ENCODE data around the gene SP140L.

DNA sequence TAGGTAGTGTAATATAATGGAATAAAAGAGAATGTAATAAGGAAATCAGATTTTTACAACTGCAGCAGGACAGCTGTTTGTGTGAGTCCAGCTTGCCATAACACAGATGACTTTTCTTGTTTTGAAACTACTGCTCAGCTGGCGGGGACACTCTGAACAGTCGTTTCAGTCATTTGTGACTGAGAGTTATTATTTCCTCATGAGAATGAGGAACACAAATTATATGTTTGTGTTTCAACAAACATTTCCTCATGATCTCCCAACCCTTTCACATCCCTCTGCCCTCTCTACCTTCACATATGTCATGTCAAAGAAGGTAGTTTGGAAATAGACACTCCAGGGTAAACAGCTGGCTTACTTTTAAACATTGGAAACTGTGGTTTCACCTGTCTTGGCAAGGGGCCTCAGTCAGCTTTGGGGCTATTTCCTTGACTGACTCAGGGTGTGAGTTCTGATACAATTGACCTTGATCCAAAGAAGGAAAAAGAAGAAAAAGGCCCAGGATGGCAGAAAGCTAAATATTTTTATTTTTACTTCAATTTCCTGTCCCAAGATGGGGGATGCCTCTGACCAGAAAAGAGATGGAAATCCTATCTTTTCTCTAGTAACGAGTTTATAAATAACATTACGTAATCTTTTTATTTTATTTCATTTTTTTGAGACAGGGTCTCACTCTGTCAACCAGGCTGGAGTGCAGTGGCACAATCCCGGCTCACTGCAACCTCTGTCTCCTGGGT lies 593 bp downstream of the SP140L start:
- TF ChIP-seq, protein P1, sequence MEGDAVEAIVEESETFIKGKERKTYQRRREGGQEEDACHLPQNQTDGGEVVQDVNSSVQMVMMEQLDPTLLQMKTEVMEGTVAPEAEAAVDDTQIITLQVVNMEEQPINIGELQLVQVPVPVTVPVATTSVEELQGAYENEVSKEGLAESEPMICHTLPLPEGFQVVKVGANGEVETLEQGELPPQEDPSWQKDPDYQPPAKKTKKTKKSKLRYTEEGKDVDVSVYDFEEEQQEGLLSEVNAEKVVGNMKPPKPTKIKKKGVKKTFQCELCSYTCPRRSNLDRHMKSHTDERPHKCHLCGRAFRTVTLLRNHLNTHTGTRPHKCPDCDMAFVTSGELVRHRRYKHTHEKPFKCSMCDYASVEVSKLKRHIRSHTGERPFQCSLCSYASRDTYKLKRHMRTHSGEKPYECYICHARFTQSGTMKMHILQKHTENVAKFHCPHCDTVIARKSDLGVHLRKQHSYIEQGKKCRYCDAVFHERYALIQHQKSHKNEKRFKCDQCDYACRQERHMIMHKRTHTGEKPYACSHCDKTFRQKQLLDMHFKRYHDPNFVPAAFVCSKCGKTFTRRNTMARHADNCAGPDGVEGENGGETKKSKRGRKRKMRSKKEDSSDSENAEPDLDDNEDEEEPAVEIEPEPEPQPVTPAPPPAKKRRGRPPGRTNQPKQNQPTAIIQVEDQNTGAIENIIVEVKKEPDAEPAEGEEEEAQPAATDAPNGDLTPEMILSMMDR (IDR thresholded peaks at IDR 0.05; ENCODE audit: control extremely low read depth in 1 of 3, insufficient read depth in 1 of 3, low read depth in 1 of 3, low read length in 3 of 3), result no peak
- TF ChIP-seq JUN (IDR thresholded peaks at IDR 0.05; ENCODE audit: low read depth, low read length) (no peak), BRCA1 (IDR thresholded peaks at IDR 0.05; ENCODE audit: low read depth, low read length) (no peak), SP4 (IDR thresholded peaks at IDR 0.05; ENCODE audit: low read length) (no peak), JUND (IDR thresholded peaks at IDR 0.05; ENCODE audit: low read length) (no peak), CEBPB (IDR thresholded peaks at IDR 0.05; ENCODE audit: low read depth, low read length) (no peak), EZH2 (IDR thresholded peaks at IDR 0.05; ENCODE audit: low read depth, low read length, severe bottlenecking) (no peak), GABPA (IDR thresholded peaks at IDR 0.05; ENCODE audit: borderline replicate concordance, insufficient read depth, low read length) (no peak), ASH2L (IDR thresholded peaks at IDR 0.05; ENCODE audit: low read length) (no peak), HDAC6 (IDR thresholded peaks at IDR 0.05; ENCODE audit: low read depth, low read length) (no peak)
- TF ChIP-seq, protein P2, sequence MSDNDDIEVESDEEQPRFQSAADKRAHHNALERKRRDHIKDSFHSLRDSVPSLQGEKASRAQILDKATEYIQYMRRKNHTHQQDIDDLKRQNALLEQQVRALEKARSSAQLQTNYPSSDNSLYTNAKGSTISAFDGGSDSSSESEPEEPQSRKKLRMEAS (IDR thresholded peaks at IDR 0.05), result no peak

Measured in H1 (cell line).